ENCODE measurements around the gene SYNDIG1. TPM values are rescaled to one million over a fixed set of nuclear protein-coding genes. Genes with fewer than 3 reads are reported as not detected.

The SYNDIG1 gene
- total RNA-seq, 1 experiment from 2014 or later: 5.4 TPM

GRCh38 chr20:24584538-24585356, 115.3 kb downstream of the SYNDIG1 start:
- Histone ChIP-seq H4K5ac (ENCODE audit: insufficient read length, low read depth, low read length) (no peak overlapping the region), H3K9me3 (ENCODE audit: control insufficient read depth, low read depth, low read length) (no peaks in the 10 kb centered on the region), H3K4me2 (ENCODE audit: insufficient read depth, insufficient read length, low read length) (no peak overlapping the region), H2BK5ac (ENCODE audit: insufficient read length, low read length) (no peak overlapping the region), H3K4ac (ENCODE audit: low read depth, low read length) (no peak overlapping the region), H4K8ac (replicated peaks; ENCODE audit: insufficient read length, low read depth, low read length) (no peak overlapping the region), H2BK12ac (ENCODE audit: insufficient read length, low read depth, low read length) (no peak overlapping the region), H2AFZ (ENCODE audit: low read length) (no peak overlapping the region), H2BK120ac (ENCODE audit: low read depth, low read length, poor library complexity, severe bottlenecking) (no peak overlapping the region), H3K27me3 (ENCODE audit: insufficient read depth, low read length) (no peaks in the 10 kb centered on the region), H3K56ac (ENCODE audit: insufficient read length, low read depth, low read length) (no peak overlapping the region), H3K23me2 (ENCODE audit: insufficient read length, low read depth, low read length, poor library complexity, severe bottlenecking) (no peaks in the 10 kb centered on the region), H3K79me1 (ENCODE audit: insufficient read depth, low read depth, low read length, poor library complexity, severe bottlenecking) (no peaks in the 10 kb centered on the region), H2BK15ac (ENCODE audit: low read depth, low read length) (no peak overlapping the region), H3K9ac (ENCODE audit: extremely low read depth, insufficient read length, low read length) (no peak overlapping the region), H3T11ph (ENCODE audit: low read length) (no peak overlapping the region), H3K18ac (ENCODE audit: insufficient read length, low read depth, low read length) (no peak overlapping the region), H2AK5ac (ENCODE audit: insufficient read length, low read length) (no peak overlapping the region), H3K4me1 (ENCODE audit: insufficient read depth, low read length) (no peaks in the 10 kb centered on the region), H4K91ac (ENCODE audit: insufficient read length, low read depth, low read length) (no peak overlapping the region), H3K79me2 (ENCODE audit: insufficient read depth, low read length) (no peaks in the 10 kb centered on the region), H3K14ac (ENCODE audit: insufficient read depth, low read length) (no peak overlapping the region), H2BK20ac (ENCODE audit: low read depth, low read length, poor library complexity, severe bottlenecking) (no peak overlapping the region), H4K20me1 (ENCODE audit: control insufficient read depth, insufficient read depth, insufficient read length) (peaks cover 4% of the 10 kb centered on the region), H3K27ac (ENCODE audit: insufficient read length, low read depth, low read length) (no peak overlapping the region), H3K23ac (ENCODE audit: insufficient read length, low read depth, low read length) (no peak overlapping the region)
- peaks cover under 1 to 6% of the 10 kb centered on the region in 2 experiments for H3K4me1 Mint-ChIP-seq
- peaks cover 0 to 2% (median 0%) of the 10 kb centered on the region in 3 experiments; a peak in 1 of 7 replicates for H3K36me3 Mint-ChIP-seq (ENCODE audit: insufficient read depth in 1 of 3, low read depth in 3 of 3)
- peak overlapping the region in 2 of 3 experiments; percentile 52 to 73; a peak in 2 of 7 replicates for H3K27ac Mint-ChIP-seq
- no peak overlapping the region for H3K4me3 Mint-ChIP-seq
- no CpG with 5 or more reads among the region's 26 CpGs for WGBS (ENCODE audit: extremely low coverage, insufficient read length, low lambda C conversion rate)
- H3K9me3 Mint-ChIP-seq: no peaks in the 10 kb centered on the region
- H3K27me3 Mint-ChIP-seq (ENCODE audit: low read depth): no peaks in the 10 kb centered on the region; the same call in 1 of the 2 replicates
- DNase-seq: no peak
- TF ChIP-seq, protein P1, sequence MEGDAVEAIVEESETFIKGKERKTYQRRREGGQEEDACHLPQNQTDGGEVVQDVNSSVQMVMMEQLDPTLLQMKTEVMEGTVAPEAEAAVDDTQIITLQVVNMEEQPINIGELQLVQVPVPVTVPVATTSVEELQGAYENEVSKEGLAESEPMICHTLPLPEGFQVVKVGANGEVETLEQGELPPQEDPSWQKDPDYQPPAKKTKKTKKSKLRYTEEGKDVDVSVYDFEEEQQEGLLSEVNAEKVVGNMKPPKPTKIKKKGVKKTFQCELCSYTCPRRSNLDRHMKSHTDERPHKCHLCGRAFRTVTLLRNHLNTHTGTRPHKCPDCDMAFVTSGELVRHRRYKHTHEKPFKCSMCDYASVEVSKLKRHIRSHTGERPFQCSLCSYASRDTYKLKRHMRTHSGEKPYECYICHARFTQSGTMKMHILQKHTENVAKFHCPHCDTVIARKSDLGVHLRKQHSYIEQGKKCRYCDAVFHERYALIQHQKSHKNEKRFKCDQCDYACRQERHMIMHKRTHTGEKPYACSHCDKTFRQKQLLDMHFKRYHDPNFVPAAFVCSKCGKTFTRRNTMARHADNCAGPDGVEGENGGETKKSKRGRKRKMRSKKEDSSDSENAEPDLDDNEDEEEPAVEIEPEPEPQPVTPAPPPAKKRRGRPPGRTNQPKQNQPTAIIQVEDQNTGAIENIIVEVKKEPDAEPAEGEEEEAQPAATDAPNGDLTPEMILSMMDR (conservative IDR thresholded peaks at IDR 0.05): no peak
